Measurements from ENCODE around the gene PHETA2. TPM values are rescaled to one million over a fixed set of nuclear protein-coding genes. Genes with fewer than 3 reads are reported as not detected.

Gene PHETA2
- total and polyA plus RNA-seq, 2 of the 13 experiments (the other 11 are each of a cell fraction or from before 2014, with no cell fraction given) = 0.07 TPM; not detected in 1

- TF ChIP-seq ZFP82 (CRISPR knock-in tag; IDR thresholded peaks at IDR 0.05; ENCODE audit: borderline replicate concordance) (peak; percentile 85; the same call in 1 of the 2 replicates), SIX1 (CRISPR knock-in tag; IDR thresholded peaks at IDR 0.05; ENCODE audit: borderline replicate concordance) (no peak), EP300 (IDR thresholded peaks at IDR 0.05; ENCODE audit: low read depth in 2 of 2, low read length in 2 of 2) (no peak), EP300 (CRISPR knock-in tag; IDR thresholded peaks at IDR 0.05; ENCODE audit: borderline replicate concordance) (no peak), ZNF264 (CRISPR knock-in tag; IDR thresholded peaks at IDR 0.05) (peak; percentile 56; the same call in 1 of the 2 replicates), MLX (CRISPR knock-in tag; IDR thresholded peaks at IDR 0.05) (peak; percentile 26; the same call in 1 of the 2 replicates), MBD4 (IDR thresholded peaks at IDR 0.05; ENCODE audit: borderline replicate concordance, low read length) (no peak), BCLAF1 (IDR thresholded peaks at IDR 0.05) (no peak), ZNF580 (CRISPR knock-in tag; IDR thresholded peaks at IDR 0.05; ENCODE audit: borderline replicate concordance, low read depth) (peak; percentile 61), EHMT2 (IDR thresholded peaks at IDR 0.05; ENCODE audit: borderline replicate concordance, low read depth, low read length) (no peak), DR1 (CRISPR knock-in tag; IDR thresholded peaks at IDR 0.05) (peak; percentile 38; the same call in 1 of the 2 replicates), NRL (CRISPR knock-in tag; IDR thresholded peaks at IDR 0.05; ENCODE audit: borderline replicate concordance) (peak; percentile 58; the same call in 1 of the 2 replicates), CBFB (CRISPR knock-in tag; IDR thresholded peaks at IDR 0.05) (peak; percentile 56), ELF3 (CRISPR knock-in tag; IDR thresholded peaks at IDR 0.05) (peak; percentile 26; the same call in 1 of the 2 replicates), HNRNPH1 (optimal IDR thresholded peaks at IDR 0.05; ENCODE audit: low read depth, low read length) (peak; percentile 83), PREB (CRISPR knock-in tag; IDR thresholded peaks at IDR 0.05) (no peak), MXD1 (CRISPR knock-in tag; IDR thresholded peaks at IDR 0.05) (peak; percentile 88), DNMT1 (CRISPR knock-in tag; IDR thresholded peaks at IDR 0.05) (0 out of 2 replicates have a peak, but pooled peaks have one; percentile 66), STAT6 (CRISPR knock-in tag; IDR thresholded peaks at IDR 0.05; ENCODE audit: borderline replicate concordance) (no peak; the same call in 1 of the 2 replicates), HNRNPUL1 (IDR thresholded peaks at IDR 0.05; ENCODE audit: low read depth, low read length) (no peak)
Observed at GRCh38 chr22:42079319-42080251, 5.5 kb downstream of the PHETA2 start, which contains the start of gene SMDT1 (continued).
